ENCODE results near the gene RB1. TPM values are rescaled to one million over a fixed set of nuclear protein-coding genes. Genes with fewer than 3 reads are reported as not detected.

Gene RB1
- total RNA-seq, 1 experiment from 2014 or later: 43.4 TPM

GRCh38 chr13:48299591-48299990 is 4.0 kb upstream of the RB1 start:
- Mint-ChIP-seq H3K4me3 (ENCODE audit: unreplicated experiment) (no peak overlapping the region), H3K36me3 (ENCODE audit: insufficient read depth, unreplicated experiment) (peaks cover 6% of the 10 kb centered on the region), H3K27me3 (ENCODE audit: insufficient read depth, unreplicated experiment) (peaks cover 10% of the 10 kb centered on the region), H3K9me3 (ENCODE audit: unreplicated experiment) (no peaks in the 10 kb centered on the region), H3K27ac (ENCODE audit: low read depth, unreplicated experiment) (no peak overlapping the region), H3K4me1 (ENCODE audit: insufficient read depth, unreplicated experiment) (peaks cover 11% of the 10 kb centered on the region)
- no TSS peak for BruUV-seq (replicated peaks)
- intact Hi-C loops (cut with micrococcal nuclease): no loop called here
- TF ChIP-seq CTCF (IDR thresholded peaks at IDR 0.05; ENCODE audit: unreplicated experiment): no peak
- POLR2A ChIA-PET: interaction anchor here (0.9 to 1.4 kb wide), 2 partner anchors 11 to 63 kb away, joined by 3 read pairs; no protein-coding TSS in a partner anchor
- CTCF ChIA-PET: no interaction called here
- no peak for DNase-seq (ENCODE audit: unreplicated experiment)

GRCh38 chr13:48302871-48303358 is 636 bp upstream of the RB1 start:
- H3K4me3 Mint-ChIP-seq (ENCODE audit: unreplicated experiment): peak overlapping the region; percentile 86
- no peaks in the 10 kb centered on the region for H3K9me3 Mint-ChIP-seq (ENCODE audit: unreplicated experiment)
- CTCF ChIA-PET: interaction anchor here (0.6 to 1.2 kb wide), 4 partner anchors 30 to 274 kb away, joined by 3 to 4 read pairs (median 3); no protein-coding TSS in a partner anchor
- peaks cover 13% of the 10 kb centered on the region for H3K36me3 Mint-ChIP-seq (ENCODE audit: insufficient read depth, unreplicated experiment)
- peaks cover 16% of the 10 kb centered on the region for H3K4me1 Mint-ChIP-seq (ENCODE audit: insufficient read depth, unreplicated experiment)
- DNase-seq (ENCODE audit: unreplicated experiment): no peak
- POLR2A ChIA-PET: interaction anchor here (0.6 to 5.8 kb wide), 26 partner anchors 10 to 1507 kb away, joined by 3 to 92 read pairs (median 4); partner anchors contain the start of genes ITM2B, LPAR6, MED4 and RCBTB2
- H3K27me3 Mint-ChIP-seq (ENCODE audit: insufficient read depth, unreplicated experiment): peaks cover 2% of the 10 kb centered on the region
- intact Hi-C loops (cut with micrococcal nuclease): no loop called here
- TF ChIP-seq CTCF (IDR thresholded peaks at IDR 0.05; ENCODE audit: unreplicated experiment): no peak
- H3K27ac Mint-ChIP-seq (ENCODE audit: low read depth, unreplicated experiment): peak overlapping the region; percentile 97
- no TSS peak for BruUV-seq (replicated peaks)

- intact Hi-C loops (cut with micrococcal nuclease): loop anchor here (1.0 kb wide), 2 partner anchors 71 to 177 kb away; partner anchors contain the start of gene ITM2B
- no peak for TF ChIP-seq CTCF (IDR thresholded peaks at IDR 0.05; ENCODE audit: unreplicated experiment)
- BruUV-seq (replicated peaks): TSS peak; percentile 42
These were observed 759 bp downstream of the RB1 start for GRCh38 chr13:48304143-48304876.

GRCh38 chr13:48311223-48311622 is 7.7 kb downstream of the RB1 start:
- H3K9me3 Mint-ChIP-seq (ENCODE audit: unreplicated experiment): no peaks in the 10 kb centered on the region
- intact Hi-C loops (cut with micrococcal nuclease): no loop called here
- ChIA-PET CTCF (no interaction called here), POLR2A (interaction anchor here (0.5 kb wide), 1 partner anchor 108 kb away, joined by 3 read pairs; no protein-coding TSS in a partner anchor)
- peaks cover 63% of the 10 kb centered on the region for H3K36me3 Mint-ChIP-seq (ENCODE audit: insufficient read depth, unreplicated experiment)
- H3K4me3 Mint-ChIP-seq (ENCODE audit: unreplicated experiment): no peak overlapping the region
- no peak for DNase-seq (ENCODE audit: unreplicated experiment)
- no peak for TF ChIP-seq CTCF (IDR thresholded peaks at IDR 0.05; ENCODE audit: unreplicated experiment)
- no TSS peak for BruUV-seq (replicated peaks)
- no peak overlapping the region for H3K27ac Mint-ChIP-seq (ENCODE audit: low read depth, unreplicated experiment)
- no peaks in the 10 kb centered on the region for H3K27me3 Mint-ChIP-seq (ENCODE audit: insufficient read depth, unreplicated experiment)
- peaks cover 14% of the 10 kb centered on the region for H3K4me1 Mint-ChIP-seq (ENCODE audit: insufficient read depth, unreplicated experiment)

More at GRCh38 chr13:48304143-48304876, 759 bp downstream of the RB1 start:
- Mint-ChIP-seq H3K9me3 (ENCODE audit: unreplicated experiment) (no peaks in the 10 kb centered on the region), H3K4me1 (ENCODE audit: insufficient read depth, unreplicated experiment) (peaks cover 18% of the 10 kb centered on the region), H3K27ac (ENCODE audit: low read depth, unreplicated experiment) (peak overlapping the region; percentile 97), H3K27me3 (ENCODE audit: insufficient read depth, unreplicated experiment) (no peaks in the 10 kb centered on the region), H3K4me3 (ENCODE audit: unreplicated experiment) (peak overlapping the region; percentile 86), H3K36me3 (ENCODE audit: insufficient read depth, unreplicated experiment) (peaks cover 24% of the 10 kb centered on the region)
- POLR2A ChIA-PET: interaction anchor here (0.6 to 5.8 kb wide), 20 partner anchors 10 to 800 kb away, joined by 3 to 92 read pairs (median 4); partner anchors contain the start of genes ITM2B, LPAR6 and NUDT15
- peak; percentile 58 for DNase-seq (ENCODE audit: unreplicated experiment)
- CTCF ChIA-PET: interaction anchor here (0.5 to 1.0 kb wide), 3 partner anchors 31 to 1342 kb away, joined by 3 read pairs; no protein-coding TSS in a partner anchor

Measured in MCF 10A (cell line).